Nephron progenitor cell (in vitro differentiated cells): ENCODE results near the gene ZNF254.

Source experiments
- DNase-seq: peaks from one replicate; pipeline ENCODE4 v3.0.0; 2021
- H3K27ac Mint-ChIP-seq: 2 replicates; pipeline ENCODE4 v1.8.0; 2021; ENCODE audit warnings: mild to moderate bottlenecking, moderate library complexity, mixed read lengths
- H3K27me3 Mint-ChIP-seq: 2 replicates; pipeline ENCODE4 v1.8.0; 2021; ENCODE audit warnings: mild to moderate bottlenecking, low read depth, mixed read lengths; ENCODE audit not compliant: poor library complexity
- H3K36me3 Mint-ChIP-seq: 2 replicates; pipeline ENCODE4 v1.8.0; 2021; ENCODE audit warnings: low read depth, mixed read lengths
- H3K4me1 Mint-ChIP-seq: 2 replicates; pipeline ENCODE4 v1.8.0; 2021; ENCODE audit warnings: mixed read lengths
- H3K4me3 Mint-ChIP-seq: 2 replicates; pipeline ENCODE4 v1.8.0; 2021; ENCODE audit warnings: mild to moderate bottlenecking, moderate library complexity, mixed read lengths
- H3K9me3 Mint-ChIP-seq: 2 replicates; pipeline ENCODE4 v1.8.0; 2021; ENCODE audit warnings: mild to moderate bottlenecking, moderate library complexity, mixed read lengths
- TF ChIP-seq, protein P1 (sequence below): fragments of 200-600 bp; sonication (generic); IDR thresholded peaks from 2 replicates; pipeline ENCODE4 v1.5.0; 2021; ENCODE audit warnings: antibody characterized with exemption

Gene ZNF254

DNA sequence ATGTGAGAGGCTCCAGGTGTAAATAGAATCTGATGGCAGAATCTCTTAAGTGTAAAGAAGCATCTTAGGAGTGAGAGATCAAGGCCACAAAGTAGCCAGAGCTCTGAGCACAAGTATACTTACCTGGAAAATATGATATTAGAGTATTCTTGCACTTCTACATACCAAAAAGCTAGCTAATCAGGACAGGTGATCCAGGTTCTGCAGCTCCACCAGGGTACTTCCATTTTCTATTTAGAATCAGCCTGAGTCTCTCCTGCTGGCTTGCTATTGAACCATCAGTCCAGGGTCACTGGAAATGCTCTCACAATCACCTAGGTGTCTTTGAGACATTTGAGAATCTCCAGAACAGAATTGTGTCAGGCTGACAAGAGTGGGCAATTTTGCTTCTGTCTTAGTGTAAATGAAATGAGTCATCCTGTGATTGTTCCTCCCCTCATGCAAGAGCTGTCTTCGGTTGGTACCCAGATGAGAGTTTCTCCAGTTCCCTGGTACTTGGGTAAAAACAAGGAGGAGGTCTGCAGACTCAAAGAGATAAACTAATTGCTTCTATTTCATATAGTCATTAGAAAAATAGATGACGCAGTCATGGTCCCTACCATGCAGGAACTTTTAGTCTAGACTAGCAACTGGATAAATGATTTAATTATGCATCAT is 14.6 kb downstream of the ZNF254 start:
- Mint-ChIP-seq H3K36me3 (peaks cover 94% of the 10 kb centered on the region), H3K4me3 (no peak overlapping the region), H3K9me3 (peaks cover 72% of the 10 kb centered on the region), H3K27ac (no peak overlapping the region), H3K4me1 (no peaks in the 10 kb centered on the region), H3K27me3 (no peaks in the 10 kb centered on the region)
- TF ChIP-seq, protein P1, sequence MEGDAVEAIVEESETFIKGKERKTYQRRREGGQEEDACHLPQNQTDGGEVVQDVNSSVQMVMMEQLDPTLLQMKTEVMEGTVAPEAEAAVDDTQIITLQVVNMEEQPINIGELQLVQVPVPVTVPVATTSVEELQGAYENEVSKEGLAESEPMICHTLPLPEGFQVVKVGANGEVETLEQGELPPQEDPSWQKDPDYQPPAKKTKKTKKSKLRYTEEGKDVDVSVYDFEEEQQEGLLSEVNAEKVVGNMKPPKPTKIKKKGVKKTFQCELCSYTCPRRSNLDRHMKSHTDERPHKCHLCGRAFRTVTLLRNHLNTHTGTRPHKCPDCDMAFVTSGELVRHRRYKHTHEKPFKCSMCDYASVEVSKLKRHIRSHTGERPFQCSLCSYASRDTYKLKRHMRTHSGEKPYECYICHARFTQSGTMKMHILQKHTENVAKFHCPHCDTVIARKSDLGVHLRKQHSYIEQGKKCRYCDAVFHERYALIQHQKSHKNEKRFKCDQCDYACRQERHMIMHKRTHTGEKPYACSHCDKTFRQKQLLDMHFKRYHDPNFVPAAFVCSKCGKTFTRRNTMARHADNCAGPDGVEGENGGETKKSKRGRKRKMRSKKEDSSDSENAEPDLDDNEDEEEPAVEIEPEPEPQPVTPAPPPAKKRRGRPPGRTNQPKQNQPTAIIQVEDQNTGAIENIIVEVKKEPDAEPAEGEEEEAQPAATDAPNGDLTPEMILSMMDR: no peak
- no peak for DNase-seq

DNA sequence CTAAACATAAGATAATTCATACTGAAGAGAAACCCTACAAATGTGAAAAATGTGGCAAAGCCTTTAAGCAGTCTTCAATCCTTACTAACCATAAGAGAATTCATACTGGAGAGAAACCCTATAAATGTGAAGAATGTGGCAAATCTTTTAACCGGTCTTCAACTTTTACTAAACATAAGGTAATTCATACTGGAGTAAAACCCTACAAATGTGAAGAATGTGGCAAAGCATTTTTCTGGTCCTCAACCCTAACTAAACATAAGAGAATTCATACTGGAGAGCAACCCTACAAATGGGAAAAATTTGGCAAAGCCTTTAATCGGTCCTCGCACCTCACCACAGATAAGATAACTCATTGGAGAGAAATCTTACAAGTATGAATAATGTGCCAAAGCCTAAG is 40.6 kb downstream of the ZNF254 start:
- no peak for DNase-seq
- peaks cover 93% of the 10 kb centered on the region for H3K9me3 Mint-ChIP-seq
- H3K4me3 Mint-ChIP-seq: no peak overlapping the region
- peaks cover 7% of the 10 kb centered on the region for H3K27me3 Mint-ChIP-seq
- H3K27ac Mint-ChIP-seq: no peak overlapping the region
- TF ChIP-seq, protein P1: no peak
- no peaks in the 10 kb centered on the region for H3K4me1 Mint-ChIP-seq
- peaks cover 95% of the 10 kb centered on the region for H3K36me3 Mint-ChIP-seq

DNA sequence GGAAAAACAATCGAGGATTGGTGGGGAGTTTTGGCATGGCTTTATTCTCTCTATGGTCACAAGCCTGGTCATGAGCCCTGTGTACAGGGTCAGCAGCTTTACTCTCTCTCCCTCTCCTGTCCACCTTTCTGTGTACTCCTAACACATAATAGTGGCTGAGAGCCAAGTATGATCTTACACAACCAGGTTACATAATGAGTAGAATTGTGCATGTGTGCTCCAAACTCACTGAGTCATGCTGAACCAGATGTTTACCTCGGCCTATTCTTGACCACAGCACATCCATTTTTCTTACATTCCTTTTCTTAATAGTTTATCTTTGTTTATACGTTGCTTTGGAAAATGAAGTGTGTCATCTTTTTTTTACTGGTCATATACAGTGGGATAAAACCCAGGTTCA is 53.1 kb downstream of the ZNF254 start:
- no peak for DNase-seq
- Mint-ChIP-seq H3K27ac (no peak overlapping the region), H3K9me3 (peaks cover 98% of the 10 kb centered on the region), H3K27me3 (no peaks in the 10 kb centered on the region), H3K36me3 (peaks cover 95% of the 10 kb centered on the region), H3K4me1 (no peaks in the 10 kb centered on the region), H3K4me3 (no peak overlapping the region)
- TF ChIP-seq, protein P1: no peak

DNA sequence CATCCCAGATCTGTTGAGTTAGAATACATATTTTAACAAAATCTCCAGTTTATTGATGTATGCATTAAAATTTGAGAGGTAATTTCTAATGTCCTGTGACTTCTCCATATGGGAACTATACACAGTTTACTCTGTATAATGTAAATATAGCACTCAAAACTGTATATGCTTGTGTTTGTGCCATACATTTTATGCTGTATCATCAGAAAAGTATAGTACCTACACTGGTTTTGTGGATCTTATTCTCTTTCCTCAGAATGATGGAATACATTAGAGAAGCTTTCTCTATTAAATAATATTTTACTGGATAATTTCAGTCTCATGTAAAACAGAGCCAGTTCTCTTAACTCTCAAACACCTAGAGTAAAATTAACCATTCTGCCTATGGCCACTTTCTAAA is 53.6 kb downstream of the ZNF254 start:
- Mint-ChIP-seq H3K4me1 (no peaks in the 10 kb centered on the region), H3K27me3 (no peaks in the 10 kb centered on the region), H3K4me3 (no peak overlapping the region), H3K27ac (no peak overlapping the region), H3K9me3 (peaks cover 98% of the 10 kb centered on the region), H3K36me3 (peaks cover 95% of the 10 kb centered on the region)
- DNase-seq: no peak
- TF ChIP-seq, protein P1: no peak

DNA sequence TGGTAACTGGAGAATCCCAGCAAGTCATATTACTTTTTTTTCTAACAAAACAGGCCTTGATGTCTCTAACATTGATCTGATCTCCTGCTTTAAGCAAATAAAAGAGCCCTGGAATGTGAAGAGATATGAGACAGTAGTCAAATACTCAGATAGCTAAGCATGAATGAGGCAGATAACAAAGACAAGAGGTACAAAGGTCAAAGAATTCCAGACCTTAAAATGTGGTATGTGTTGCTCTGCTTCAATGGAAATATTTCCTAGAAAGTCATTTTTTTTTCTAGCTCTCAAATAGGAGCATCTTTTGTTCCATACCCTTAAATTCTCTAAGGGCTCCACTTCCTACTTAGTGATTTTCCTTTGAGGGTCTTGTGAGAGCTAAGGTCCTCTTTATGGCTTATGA is 54.6 kb downstream of the ZNF254 start:
- no peak for DNase-seq
- Mint-ChIP-seq H3K9me3 (peaks cover 98% of the 10 kb centered on the region), H3K36me3 (peaks cover 95% of the 10 kb centered on the region), H3K27ac (no peak overlapping the region), H3K4me1 (no peaks in the 10 kb centered on the region), H3K27me3 (no peaks in the 10 kb centered on the region), H3K4me3 (no peak overlapping the region)
- TF ChIP-seq, protein P1: no peak

DNA sequence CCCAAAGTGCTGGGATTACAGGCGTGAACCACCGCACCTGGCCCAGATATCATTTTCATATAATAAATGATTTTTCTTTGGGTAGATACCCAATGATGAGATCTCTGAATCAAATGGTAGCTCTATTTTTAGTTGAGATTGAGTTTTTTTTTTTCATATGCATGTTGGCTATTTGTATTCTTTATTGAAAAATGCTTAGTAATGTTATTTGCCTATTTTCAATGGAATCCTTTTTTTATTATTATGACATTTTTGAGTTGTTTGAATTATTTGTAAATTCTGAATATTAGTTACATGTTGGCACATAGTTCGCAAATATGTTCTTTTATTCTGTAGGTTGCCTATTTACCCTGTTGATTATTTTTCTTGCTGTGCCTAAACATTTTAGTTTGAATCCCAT is 55.8 kb downstream of the ZNF254 start:
- H3K4me3 Mint-ChIP-seq: no peak overlapping the region
- H3K9me3 Mint-ChIP-seq: peaks cover 97% of the 10 kb centered on the region
- H3K27ac Mint-ChIP-seq: no peak overlapping the region
- TF ChIP-seq, protein P1: no peak
- peaks cover 95% of the 10 kb centered on the region for H3K36me3 Mint-ChIP-seq
- H3K27me3 Mint-ChIP-seq: no peaks in the 10 kb centered on the region
- no peaks in the 10 kb centered on the region for H3K4me1 Mint-ChIP-seq
- no peak for DNase-seq
